HG02759 (cell line): ENCODE data around the gene TSPAN11.

ENCODE experiments used
- ATAC-seq: cut with Tn5 transposase; IDR thresholded peaks from one replicate; pipeline ENCODE4 v1.9.1; 2021; ENCODE audit warnings: mild to moderate bottlenecking, moderate library complexity; ENCODE audit not compliant: unreplicated experiment

Gene TSPAN11

GRCh38 chr12:31037931-31038330 is 111.4 kb downstream of the TSPAN11 start:
- no peak for ATAC-seq

- no peak for ATAC-seq
Observed at GRCh38 chr12:31041033-31041564, 114.6 kb downstream of the TSPAN11 start.
